ENCODE data around the gene SERTAD1.
"Not testable (repeated sequence)": the region's sequence is repeated elsewhere in the genome, so short reads cannot be mapped to it uniquely, and the experiment has no call there.

SERTAD1 gene, protein sequence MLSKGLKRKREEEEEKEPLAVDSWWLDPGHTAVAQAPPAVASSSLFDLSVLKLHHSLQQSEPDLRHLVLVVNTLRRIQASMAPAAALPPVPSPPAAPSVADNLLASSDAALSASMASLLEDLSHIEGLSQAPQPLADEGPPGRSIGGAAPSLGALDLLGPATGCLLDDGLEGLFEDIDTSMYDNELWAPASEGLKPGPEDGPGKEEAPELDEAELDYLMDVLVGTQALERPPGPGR

DNA sequence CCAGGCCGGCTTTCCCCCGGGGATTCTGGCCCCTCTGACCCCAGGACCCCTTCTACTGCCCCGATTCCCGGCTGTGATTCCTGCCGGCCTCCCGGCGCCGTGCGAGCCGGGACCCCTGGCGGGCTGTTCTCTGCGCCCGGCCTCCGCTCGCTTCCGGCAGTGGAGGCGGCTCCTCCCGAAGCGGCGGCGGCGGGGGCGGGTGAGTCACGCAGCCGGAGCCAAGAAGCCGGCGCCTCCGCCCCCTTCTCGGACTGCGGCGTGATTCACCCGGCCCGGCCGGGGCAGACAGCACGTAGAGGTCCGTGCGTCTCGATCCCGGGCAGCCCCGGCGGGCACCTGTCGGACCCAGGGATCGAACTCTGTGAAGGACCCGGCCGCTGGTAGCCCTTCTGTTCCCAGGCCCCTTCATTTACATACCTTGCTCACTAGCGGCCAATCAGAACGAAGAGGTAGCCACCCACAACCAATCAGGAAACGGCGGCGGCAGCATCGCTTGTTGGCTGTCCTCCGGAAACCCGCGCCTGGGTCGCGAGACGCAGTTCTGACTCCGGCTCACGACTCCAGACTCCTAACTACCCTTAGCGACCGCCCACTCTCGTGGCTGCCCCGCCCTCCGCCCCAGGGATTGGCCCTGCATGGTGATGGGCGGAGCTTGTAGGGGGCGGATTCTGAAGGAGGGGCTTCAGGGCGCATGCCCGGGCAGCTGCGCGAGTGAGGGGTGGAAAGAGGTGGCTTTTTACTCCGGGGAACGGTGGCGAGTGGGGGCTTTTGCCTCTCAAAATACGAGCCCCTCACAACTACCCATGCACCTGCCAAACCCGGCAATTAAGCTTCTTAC lies at the start of gene SERTAD1:
SERTAD1 (minus strand) TSS at position 543 of the 838 bp plus-strand sequence. CDS start 2,446 bp downstream, outside the sequence.
- peak within 1 kb of the TSS; percentile 88 for H3K4me3 ChIP-seq (ENCODE audit: low read length)
- TF ChIP-seq ZNF274 (IDR thresholded peaks at IDR 0.05; ENCODE audit: low read depth, low read length) = no peak

DNA sequence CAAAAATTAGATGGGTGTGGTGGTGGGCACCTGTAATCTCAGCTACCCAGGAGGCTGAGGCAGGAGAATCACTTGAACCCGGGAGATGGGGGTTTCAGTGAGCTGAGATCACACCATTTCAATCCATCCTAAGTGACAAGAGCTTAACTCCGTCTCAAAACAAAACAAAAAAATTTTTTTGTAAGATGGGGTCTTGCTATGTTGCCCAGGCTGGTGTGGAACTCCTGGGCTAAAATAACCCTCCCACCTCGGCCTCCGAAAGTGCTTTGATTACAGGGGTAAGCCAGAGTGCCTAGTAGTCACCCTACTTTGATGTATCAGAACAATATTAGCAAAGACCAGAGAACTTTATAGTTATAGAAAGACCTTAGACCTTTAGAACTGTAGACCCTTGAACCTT lies 48.9 kb upstream of the SERTAD1 start:
- no peak overlapping the region for H3K4me3 ChIP-seq (ENCODE audit: low read length)
- no peak for TF ChIP-seq ZNF274 (IDR thresholded peaks at IDR 0.05; ENCODE audit: low read depth, low read length)

DNA sequence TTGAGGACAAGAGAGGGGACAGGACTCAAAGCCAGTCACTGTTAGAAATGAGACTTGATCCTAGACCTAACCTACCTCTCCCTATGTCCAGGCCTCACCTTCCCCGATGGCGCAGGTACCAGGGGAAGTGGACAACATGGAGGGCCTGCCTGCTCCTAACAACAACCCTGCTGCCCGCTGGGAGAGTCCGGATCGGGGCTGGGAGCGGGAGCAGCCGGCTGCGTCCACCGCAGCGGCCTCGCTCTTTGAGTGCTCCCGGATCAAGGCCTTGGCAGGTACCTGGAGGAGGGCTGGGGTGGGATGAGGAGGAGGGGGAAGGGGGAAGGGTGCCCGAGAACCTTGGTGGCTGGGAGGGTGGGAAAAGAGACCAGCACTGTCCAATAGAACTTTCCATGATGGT lies 46.7 kb upstream of the SERTAD1 start:
- no peak for TF ChIP-seq ZNF274 (IDR thresholded peaks at IDR 0.05; ENCODE audit: low read depth, low read length)
- H3K4me3 ChIP-seq (ENCODE audit: low read length) = no peak overlapping the region

DNA sequence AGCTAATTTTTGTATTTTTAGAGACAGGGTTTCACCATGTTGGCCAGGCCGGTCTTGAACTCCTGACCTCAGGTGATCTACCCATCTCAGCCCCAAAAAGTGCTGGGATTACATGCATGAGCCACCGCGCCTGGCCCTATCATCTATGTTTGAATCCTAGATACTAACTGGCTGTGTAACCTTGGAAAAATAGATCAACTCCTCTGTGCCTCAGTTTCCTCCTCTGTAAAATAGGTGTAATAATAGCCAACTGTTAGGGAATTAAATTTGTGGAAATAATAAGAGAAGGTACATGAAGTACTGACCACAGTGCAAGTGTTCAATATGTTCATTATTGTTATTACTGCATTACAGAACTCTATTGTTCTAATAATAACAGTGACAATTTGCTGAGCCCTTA lies 45.3 kb upstream of the SERTAD1 start:
- H3K4me3 ChIP-seq (ENCODE audit: low read length) = no peak overlapping the region
- TF ChIP-seq ZNF274 (IDR thresholded peaks at IDR 0.05; ENCODE audit: low read depth, low read length) = no peak

DNA sequence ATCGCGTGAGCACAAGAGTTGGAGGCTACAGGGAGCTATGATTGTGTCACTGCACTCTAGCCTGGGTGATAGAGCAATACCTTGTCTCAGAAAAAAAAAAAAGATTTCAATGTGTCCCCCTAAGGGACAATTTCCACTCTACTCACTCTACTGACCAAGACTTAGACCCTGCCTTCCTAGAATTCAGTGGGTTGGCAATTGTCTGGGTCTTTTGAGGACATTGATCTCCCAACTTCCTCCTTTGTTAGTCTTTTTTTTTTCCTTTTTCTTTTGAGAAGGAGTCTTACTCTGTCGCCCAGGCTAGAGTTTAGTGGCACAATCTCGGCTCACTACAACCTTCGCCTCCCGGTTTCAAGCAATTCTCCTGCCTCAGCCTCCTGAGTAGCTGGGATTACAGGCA lies 43.2 kb upstream of the SERTAD1 start:
- no peak for TF ChIP-seq ZNF274 (IDR thresholded peaks at IDR 0.05; ENCODE audit: low read depth, low read length)
- H3K4me3 ChIP-seq (ENCODE audit: low read length) = no peak overlapping the region

DNA sequence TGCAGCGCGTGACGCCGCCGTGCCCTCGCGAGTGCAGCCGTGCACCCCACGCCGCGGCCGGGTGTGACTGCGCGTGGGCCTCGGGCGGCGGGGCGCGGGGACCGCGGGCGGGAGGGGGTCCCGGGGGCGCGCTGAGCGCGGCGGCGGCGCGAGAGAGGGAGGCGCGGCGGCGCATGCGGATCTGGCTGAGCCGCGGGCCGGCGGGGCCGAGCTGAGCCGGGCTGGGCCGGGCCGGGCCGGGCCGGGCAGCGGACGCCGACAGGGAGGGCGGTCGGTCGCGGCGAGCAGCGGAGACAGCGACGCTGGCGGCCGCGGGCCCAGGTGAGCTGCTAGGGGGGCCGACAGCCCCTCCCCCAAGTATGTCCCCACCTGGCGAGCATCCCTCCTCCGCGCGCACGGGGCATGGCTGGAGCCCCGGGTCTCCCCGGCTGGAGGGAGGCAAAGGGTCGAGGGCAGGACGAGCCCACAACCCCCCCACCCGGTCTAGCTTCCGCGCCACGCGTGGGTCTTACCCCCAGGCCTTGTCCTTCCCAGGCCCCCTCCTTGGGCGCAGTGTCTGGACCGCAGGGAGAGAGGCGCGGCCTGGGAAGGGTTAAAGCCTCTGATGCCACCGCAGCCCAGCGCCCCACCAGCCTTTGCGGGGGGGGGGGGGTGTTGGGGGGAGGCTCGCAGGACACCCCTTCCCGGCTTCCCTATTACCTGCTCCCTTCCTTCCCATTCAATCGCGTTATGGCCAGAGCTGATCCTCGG lies 41.4 kb upstream of the SERTAD1 start, which contains the start of gene SPTBN4:
SPTBN4 (plus strand) TSS at position 17 of the 750 bp plus-strand sequence. CDS start 5,621 bp downstream, outside the sequence.
- no peak for TF ChIP-seq ZNF274 (IDR thresholded peaks at IDR 0.05; ENCODE audit: low read depth, low read length)
- H3K4me3 ChIP-seq (ENCODE audit: low read length) = peak within 1 kb of the TSS; percentile 56; the same call in 1 of the 2 replicates

DNA sequence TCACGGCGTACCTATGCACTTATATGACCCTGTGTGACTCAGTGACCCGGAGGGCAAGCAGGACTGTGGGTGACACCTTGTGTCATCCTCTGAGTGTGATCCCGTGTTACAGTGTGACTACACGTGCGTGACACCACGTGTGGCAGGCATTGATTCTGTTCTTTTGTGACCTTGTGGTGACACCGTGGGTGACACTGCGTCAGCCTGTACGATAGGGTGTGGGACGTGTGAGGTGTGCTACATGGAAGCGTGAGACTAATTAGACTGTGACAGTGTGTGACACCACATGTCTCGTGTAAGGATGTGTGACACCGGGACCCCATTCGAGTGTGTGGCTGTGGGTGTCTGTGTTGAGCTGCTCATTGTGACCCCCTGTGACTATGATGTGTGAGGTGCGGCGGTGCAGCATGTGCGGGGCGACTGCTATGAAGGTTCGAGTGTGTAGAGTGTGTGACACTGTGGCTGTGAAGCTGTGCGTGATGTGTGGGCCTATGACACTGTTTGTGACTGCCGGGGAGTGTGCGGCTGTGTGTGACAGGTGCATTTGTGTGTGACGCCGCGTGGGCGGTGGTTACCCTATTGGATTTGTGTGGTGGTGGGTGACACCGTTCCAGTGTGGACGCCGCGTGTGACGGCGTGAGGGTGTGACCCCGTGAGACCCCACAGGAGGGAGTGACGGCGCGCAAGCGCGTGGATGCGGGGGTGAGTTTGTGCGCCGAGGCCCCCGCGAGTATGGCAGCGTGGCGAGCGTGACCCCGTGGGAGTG lies 40.6 kb upstream of the SERTAD1 start:
- no peak for TF ChIP-seq ZNF274 (IDR thresholded peaks at IDR 0.05; ENCODE audit: low read depth, low read length)
- H3K4me3 ChIP-seq (ENCODE audit: low read length) = peak overlapping the region; percentile 56; the same call in 1 of the 2 replicates

DNA sequence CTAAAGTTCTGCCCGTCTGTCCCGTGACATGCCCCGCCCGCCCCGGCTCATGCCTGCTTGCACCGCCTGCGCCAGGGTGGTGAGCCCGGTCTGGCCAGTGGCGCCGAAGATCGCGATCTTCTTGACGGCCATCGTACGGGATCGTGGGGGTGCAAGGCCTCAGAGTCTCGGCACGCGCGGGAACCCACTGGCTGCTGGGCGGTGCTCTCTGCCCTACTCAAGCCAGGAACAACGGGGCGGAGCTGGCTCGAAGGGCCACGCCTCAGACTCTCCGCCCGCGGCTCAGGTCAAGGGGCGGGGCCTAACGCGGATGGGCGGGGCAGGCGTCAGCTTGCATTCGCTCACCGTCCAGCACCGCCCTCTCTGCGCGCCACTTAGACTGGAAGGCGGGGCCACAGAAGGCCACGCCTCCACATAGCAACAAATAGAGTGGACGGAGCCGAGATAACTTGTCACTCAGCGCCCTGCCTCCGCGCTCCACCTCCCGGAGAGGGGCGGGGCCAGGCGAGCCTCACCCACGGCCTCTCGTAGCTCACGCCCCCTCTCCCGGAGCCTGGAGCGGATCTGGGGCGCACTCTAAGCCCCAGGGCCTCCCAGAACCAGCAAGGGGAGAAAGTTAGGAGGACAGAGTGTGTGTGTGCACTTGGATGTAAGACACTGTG lies 39.9 kb upstream of the SERTAD1 start, which contains the start of gene BLVRB:
BLVRB (minus strand) TSS at position 189 of the 662 bp plus-strand sequence; CDS start at position 132, 57 bp downstream.
- TF ChIP-seq ZNF274 (IDR thresholded peaks at IDR 0.05; ENCODE audit: low read depth, low read length) = no peak
- H3K4me3 ChIP-seq (ENCODE audit: low read length) = peak within 1 kb of the TSS; percentile 74

DNA sequence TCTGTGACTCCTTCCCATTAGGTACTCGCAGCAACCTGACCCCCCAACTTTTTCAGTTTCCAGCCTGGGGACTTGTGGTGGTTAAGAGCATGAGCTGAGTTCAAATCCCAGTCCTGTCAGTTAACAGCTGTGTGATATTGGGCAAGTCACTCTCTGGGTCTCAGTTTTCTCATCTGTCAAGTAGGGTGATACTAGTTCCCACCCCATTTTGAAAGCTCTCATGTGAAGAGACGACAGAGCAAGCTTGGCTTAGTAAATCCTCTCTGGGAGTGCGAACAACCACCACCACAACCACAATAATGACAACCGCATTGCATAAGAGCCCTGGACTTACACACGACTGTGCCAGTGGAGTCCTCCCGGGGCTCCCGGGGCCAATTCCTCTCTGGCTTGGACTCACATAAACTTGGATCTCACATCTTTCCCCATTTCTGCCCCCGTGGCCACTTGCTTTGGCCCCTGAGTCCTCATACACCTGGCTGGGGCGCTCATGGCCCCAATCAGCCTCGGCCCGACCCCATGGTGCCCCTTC lies 39.3 kb upstream of the SERTAD1 start:
- no peak for TF ChIP-seq ZNF274 (IDR thresholded peaks at IDR 0.05; ENCODE audit: low read depth, low read length)

DNA sequence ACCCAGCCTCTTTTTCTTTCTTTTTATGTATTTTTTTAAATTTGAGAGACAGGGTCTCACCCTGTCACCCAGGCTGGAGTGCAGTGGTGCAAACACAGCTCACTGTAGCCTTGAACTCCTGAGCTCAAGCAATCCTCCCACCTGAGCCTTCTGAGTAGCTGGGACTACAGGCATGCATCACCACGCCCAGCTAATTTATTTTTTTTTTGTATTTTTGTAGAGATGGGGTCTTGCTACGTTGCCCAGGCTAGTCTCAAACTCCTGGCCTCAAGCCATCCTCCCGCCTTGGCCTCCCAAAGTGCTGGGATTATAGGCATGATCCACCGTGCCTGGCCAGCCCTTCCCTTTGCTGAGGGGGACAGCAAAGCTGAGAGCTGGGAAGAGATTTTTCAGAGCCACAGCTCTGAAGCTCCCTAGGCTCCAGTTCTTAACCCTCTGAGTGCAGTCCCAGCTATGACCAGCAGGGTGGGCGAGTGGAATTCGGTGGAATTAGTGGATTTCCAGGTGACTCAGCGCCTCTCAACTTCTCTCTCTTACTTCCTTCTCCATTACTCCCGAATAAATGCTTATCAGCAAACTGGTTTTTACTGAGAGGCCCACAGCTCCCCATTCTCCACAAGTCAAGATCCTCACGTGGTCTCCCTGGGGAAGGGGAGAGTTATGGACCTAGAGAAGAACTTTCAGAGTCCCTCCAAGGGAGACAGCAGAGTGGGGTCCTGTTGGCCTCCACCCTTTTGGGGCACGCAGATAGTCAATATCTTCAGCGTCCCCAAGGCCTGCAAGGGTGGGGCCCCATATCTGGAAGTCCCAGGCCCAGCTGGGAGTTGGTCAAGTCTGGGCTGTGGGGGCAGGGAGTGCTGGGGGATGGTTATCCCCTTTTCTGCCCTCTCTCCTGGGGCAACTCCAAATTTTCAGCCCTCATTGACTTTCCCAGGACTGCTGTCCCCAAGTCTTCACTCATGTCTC lies 38.5 kb upstream of the SERTAD1 start:
- no peak for TF ChIP-seq ZNF274 (IDR thresholded peaks at IDR 0.05; ENCODE audit: low read depth, low read length)
- peak overlapping the region; percentile 74; the same call in 1 of the 2 replicates for H3K4me3 ChIP-seq (ENCODE audit: low read length)

More for the DNA sequence above, 39.3 kb upstream of the SERTAD1 start:
- peak overlapping the region; percentile 74 for H3K4me3 ChIP-seq (ENCODE audit: low read length)

DNA sequence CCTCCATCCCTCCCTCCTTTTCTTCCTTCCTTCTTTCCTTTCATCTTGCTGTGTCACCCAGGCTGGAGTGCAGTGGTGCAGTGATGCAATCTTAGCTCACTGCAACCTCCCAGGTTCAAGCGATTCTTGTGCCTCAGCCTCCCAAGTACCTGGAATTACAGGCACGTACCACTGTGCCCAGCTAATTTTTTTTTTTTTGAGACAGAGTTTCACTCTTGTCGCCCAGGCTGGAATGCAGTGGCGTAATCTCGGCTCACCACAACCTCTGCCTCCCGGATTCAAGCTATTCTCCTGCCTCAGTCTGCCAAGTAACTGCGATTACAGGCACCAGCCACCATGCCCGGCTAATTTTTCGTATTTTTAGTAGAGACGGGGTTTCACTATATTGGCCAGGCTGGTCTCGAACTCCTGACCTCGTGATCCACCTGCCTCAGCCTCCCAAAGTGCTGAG lies 37.8 kb upstream of the SERTAD1 start:
- not testable (repeated sequence) for H3K4me3 ChIP-seq (ENCODE audit: low read length)
